ENCODE results near the gene AP4E1.
"Not testable (repeated sequence)": the region's sequence is repeated elsewhere in the genome, so short reads cannot be mapped to it uniquely, and the experiment has no call there.

The AP4E1 gene

GRCh38 chr15:50908209-50909009 is at the start of gene AP4E1:
Gene AP4E1 (plus strand): TSS chr15:50908683. CDS start chr15:50908779, 96 bp downstream.
- H3K9ac ChIP-seq (ENCODE audit: low read length), result peak within 1 kb of the TSS; percentile 93
- H3K9me3 ChIP-seq (ENCODE audit: control insufficient read depth, low read depth, low read length), result no peaks in the 10 kb centered on the region
- H3K27ac ChIP-seq (ENCODE audit: low read length), result peak within 1 kb of the TSS; percentile 9
- peaks cover 4% of the 10 kb centered on the region for H3K4me1 ChIP-seq (ENCODE audit: control insufficient read depth, low read depth, low read length)
- H3K36me3 ChIP-seq (ENCODE audit: control insufficient read depth, low read depth, low read length), result peaks cover 3% of the 10 kb centered on the region
- peak within 1 kb of the TSS; percentile 90 for H3K4me3 ChIP-seq (ENCODE audit: low read length)
- peaks cover 4% of the 10 kb centered on the region for H3K27me3 ChIP-seq (ENCODE audit: control insufficient read depth, insufficient read depth, low read length)

DNA sequence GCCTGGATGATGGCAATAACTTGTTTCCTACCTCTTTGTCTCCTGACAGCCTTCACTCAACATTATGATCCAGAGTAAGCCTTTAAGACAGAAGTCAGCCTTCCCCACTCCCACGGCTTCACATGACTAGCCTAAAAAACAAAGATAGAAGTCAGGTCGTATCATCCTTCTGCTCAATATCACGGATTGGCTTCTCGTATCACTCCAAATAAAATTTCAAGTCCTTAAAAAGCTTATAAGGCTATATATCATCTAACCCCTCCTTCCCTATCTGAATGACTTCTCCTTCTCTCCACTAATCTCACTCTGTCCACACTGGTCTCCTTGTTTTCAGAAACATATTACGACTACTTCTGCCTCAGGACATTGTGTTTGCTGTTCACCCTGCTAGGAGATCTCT is 47.7 kb upstream of the AP4E1 start:
- Histone ChIP-seq H3K9ac (ENCODE audit: low read length) (no peak overlapping the region), H3K27me3 (ENCODE audit: control insufficient read depth, insufficient read depth, low read length) (no peaks in the 10 kb centered on the region), H3K9me3 (ENCODE audit: control insufficient read depth, low read depth, low read length) (no peaks in the 10 kb centered on the region), H3K36me3 (ENCODE audit: control insufficient read depth, low read depth, low read length) (no peaks in the 10 kb centered on the region), H3K4me3 (ENCODE audit: low read length) (no peak overlapping the region), H3K4me1 (ENCODE audit: control insufficient read depth, low read depth, low read length) (no peaks in the 10 kb centered on the region), H3K27ac (ENCODE audit: low read length) (no peak overlapping the region)

DNA sequence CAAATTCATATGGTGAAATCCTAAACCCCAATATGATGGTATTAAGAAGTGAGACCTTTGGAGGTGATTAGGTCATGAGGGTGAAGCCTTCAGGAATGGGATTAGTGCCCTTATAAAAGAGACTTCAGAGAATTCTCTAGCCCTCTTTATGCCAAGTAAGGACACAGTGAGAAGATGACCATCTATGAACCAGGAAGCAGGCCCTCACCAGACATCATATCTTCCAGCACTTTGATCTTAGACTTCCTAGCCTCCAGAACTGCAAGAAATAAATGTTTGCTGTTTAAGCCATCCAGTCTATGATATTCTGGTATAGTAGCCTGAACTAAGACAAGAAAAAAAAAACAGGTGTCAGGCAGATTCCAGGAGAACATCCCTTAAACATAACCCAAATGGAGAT is 45.9 kb upstream of the AP4E1 start:
- no peaks in the 10 kb centered on the region for H3K9me3 ChIP-seq (ENCODE audit: control insufficient read depth, low read depth, low read length)
- no peak overlapping the region for H3K4me3 ChIP-seq (ENCODE audit: low read length)
- H3K27ac ChIP-seq (ENCODE audit: low read length), result no peak overlapping the region
- no peaks in the 10 kb centered on the region for H3K36me3 ChIP-seq (ENCODE audit: control insufficient read depth, low read depth, low read length)
- H3K4me1 ChIP-seq (ENCODE audit: control insufficient read depth, low read depth, low read length), result no peaks in the 10 kb centered on the region
- H3K27me3 ChIP-seq (ENCODE audit: control insufficient read depth, insufficient read depth, low read length), result no peaks in the 10 kb centered on the region
- H3K9ac ChIP-seq (ENCODE audit: low read length), result no peak overlapping the region

GRCh38 chr15:50864873-50865272 is 43.6 kb upstream of the AP4E1 start:
- H3K36me3 ChIP-seq (ENCODE audit: control insufficient read depth, low read depth, low read length), result no peaks in the 10 kb centered on the region
- no peaks in the 10 kb centered on the region for H3K27me3 ChIP-seq (ENCODE audit: control insufficient read depth, insufficient read depth, low read length)
- no peaks in the 10 kb centered on the region for H3K4me1 ChIP-seq (ENCODE audit: control insufficient read depth, low read depth, low read length)
- no peak overlapping the region for H3K9ac ChIP-seq (ENCODE audit: low read length)
- no peak overlapping the region for H3K27ac ChIP-seq (ENCODE audit: low read length)
- no peak overlapping the region for H3K4me3 ChIP-seq (ENCODE audit: low read length)
- H3K9me3 ChIP-seq (ENCODE audit: control insufficient read depth, low read depth, low read length), result no peaks in the 10 kb centered on the region

- Histone ChIP-seq H3K9me3 (ENCODE audit: control insufficient read depth, low read depth, low read length) (no peaks in the 10 kb centered on the region), H3K4me3 (ENCODE audit: low read length) (no peak overlapping the region), H3K27me3 (ENCODE audit: control insufficient read depth, insufficient read depth, low read length) (no peaks in the 10 kb centered on the region), H3K27ac (ENCODE audit: low read length) (no peak overlapping the region), H3K9ac (ENCODE audit: low read length) (no peak overlapping the region), H3K36me3 (ENCODE audit: control insufficient read depth, low read depth, low read length) (no peaks in the 10 kb centered on the region), H3K4me1 (ENCODE audit: control insufficient read depth, low read depth, low read length) (no peaks in the 10 kb centered on the region)
Observed at GRCh38 chr15:50865515-50866353, 42.7 kb upstream of the AP4E1 start.

GRCh38 chr15:50871832-50872231 is 36.7 kb upstream of the AP4E1 start:
- Histone ChIP-seq H3K27me3 (ENCODE audit: control insufficient read depth, insufficient read depth, low read length) (no peaks in the 10 kb centered on the region), H3K9me3 (ENCODE audit: control insufficient read depth, low read depth, low read length) (no peaks in the 10 kb centered on the region), H3K36me3 (ENCODE audit: control insufficient read depth, low read depth, low read length) (no peaks in the 10 kb centered on the region), H3K4me1 (ENCODE audit: control insufficient read depth, low read depth, low read length) (no peaks in the 10 kb centered on the region), H3K27ac (ENCODE audit: low read length) (no peak overlapping the region), H3K4me3 (ENCODE audit: low read length) (no peak overlapping the region), H3K9ac (ENCODE audit: low read length) (no peak overlapping the region)

DNA sequence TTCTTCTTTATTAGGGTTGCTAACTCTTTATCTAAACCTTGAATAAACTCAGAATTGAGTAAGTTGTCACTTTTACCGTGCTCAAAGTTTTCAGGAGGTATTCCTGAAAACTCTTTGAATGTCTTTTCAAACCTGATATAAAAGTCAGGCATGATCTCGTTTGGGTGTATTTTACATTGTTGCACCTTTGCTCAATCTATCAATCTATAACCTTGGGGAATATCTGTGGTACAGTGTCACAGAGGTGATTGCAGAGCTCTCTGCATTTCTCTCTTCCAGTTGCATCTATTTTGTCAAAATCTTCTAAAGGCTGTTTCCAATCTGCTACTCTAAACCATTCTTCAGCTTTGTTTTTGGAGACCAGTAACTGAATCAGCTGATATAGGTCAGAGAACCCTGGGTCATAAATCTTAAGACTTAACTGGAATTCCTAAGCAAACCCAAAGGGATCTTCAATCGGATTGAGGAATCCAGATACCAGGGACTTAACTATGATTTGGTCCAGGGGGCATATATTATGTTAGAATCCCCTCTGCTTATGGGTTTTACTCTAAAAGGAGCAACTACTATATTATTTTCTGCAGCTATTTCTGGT is 35.6 kb upstream of the AP4E1 start:
- H3K4me3 ChIP-seq (ENCODE audit: low read length), result no peak overlapping the region
- no peaks in the 10 kb centered on the region for H3K9me3 ChIP-seq (ENCODE audit: control insufficient read depth, low read depth, low read length)
- H3K27ac ChIP-seq (ENCODE audit: low read length), result no peak overlapping the region
- H3K27me3 ChIP-seq (ENCODE audit: control insufficient read depth, insufficient read depth, low read length), result no peaks in the 10 kb centered on the region
- no peak overlapping the region for H3K9ac ChIP-seq (ENCODE audit: low read length)
- H3K36me3 ChIP-seq (ENCODE audit: control insufficient read depth, low read depth, low read length), result no peaks in the 10 kb centered on the region
- H3K4me1 ChIP-seq (ENCODE audit: control insufficient read depth, low read depth, low read length), result no peaks in the 10 kb centered on the region

DNA sequence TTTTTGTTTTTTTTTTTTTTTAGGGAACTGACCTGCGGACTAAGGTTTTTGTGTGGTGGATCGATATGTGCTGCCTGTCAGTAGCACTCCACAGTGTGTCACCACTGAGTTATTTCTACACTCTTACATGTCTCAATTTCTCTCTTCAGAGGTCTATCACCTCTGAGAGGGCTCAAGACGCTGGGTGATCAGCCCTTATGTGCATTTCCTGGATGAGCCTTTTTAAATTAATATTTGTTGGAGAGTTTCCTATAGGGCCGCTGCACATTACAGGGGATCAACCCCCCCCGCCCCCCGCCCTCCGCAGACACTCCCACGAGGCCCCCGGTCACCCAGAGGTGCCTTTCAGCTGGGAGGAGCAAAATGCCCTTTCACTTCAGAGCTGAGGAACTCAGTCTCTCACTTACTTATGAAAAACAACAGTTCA is 34.5 kb upstream of the AP4E1 start:
- Histone ChIP-seq H3K4me3 (ENCODE audit: low read length) (no peak overlapping the region), H3K9me3 (ENCODE audit: control insufficient read depth, low read depth, low read length) (no peaks in the 10 kb centered on the region), H3K27me3 (ENCODE audit: control insufficient read depth, insufficient read depth, low read length) (no peaks in the 10 kb centered on the region), H3K4me1 (ENCODE audit: control insufficient read depth, low read depth, low read length) (no peaks in the 10 kb centered on the region), H3K27ac (ENCODE audit: low read length) (no peak overlapping the region), H3K9ac (ENCODE audit: low read length) (no peak overlapping the region), H3K36me3 (ENCODE audit: control insufficient read depth, low read depth, low read length) (no peaks in the 10 kb centered on the region)

- H3K4me3 ChIP-seq (ENCODE audit: low read length); H3K36me3 ChIP-seq (ENCODE audit: control insufficient read depth, low read depth, low read length); H3K4me1 ChIP-seq (ENCODE audit: control insufficient read depth, low read depth, low read length); H3K27me3 ChIP-seq (ENCODE audit: control insufficient read depth, insufficient read depth, low read length); H3K27ac ChIP-seq (ENCODE audit: low read length); H3K9ac ChIP-seq (ENCODE audit: low read length); H3K9me3 ChIP-seq (ENCODE audit: control insufficient read depth, low read depth, low read length): not testable (repeated sequence)
Observed at GRCh38 chr15:50875238-50875637, 33.2 kb upstream of the AP4E1 start.

DNA sequence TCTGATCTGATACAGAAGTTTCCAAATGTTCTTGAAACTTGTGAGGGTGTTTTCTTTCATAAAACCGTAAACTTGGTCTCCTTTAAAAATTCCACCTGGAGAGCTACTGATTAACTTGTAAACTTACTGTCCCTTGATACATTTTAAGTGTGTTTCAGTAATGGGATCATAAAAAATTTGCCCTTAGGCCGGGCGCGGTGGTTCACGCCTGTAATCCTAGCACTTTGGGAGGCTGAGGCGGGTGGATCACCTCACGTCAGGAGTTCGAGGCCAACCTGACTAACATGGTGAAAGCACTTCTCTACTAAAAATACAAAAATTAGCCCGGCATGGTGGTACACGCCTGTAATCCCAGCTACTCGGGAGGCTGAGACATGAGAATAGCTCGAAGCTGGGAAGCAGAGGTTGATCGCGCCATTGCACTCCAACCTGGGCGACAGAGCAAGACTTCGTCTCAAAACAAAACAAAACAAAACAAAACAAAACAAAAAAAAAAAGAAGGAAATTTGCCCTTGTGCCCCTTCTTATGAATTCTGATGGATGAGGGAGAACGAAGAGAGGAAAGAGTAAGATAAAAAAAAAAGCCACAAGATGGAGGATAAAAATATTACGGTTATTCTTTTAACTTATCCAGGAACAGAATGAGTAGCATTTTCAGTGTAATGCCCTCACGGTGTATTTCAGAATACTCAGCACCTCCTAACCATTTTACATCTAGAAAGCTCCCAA is 32.1 kb upstream of the AP4E1 start:
- Histone ChIP-seq H3K27me3 (ENCODE audit: control insufficient read depth, insufficient read depth, low read length) (no peaks in the 10 kb centered on the region), H3K27ac (ENCODE audit: low read length) (no peak overlapping the region), H3K36me3 (ENCODE audit: control insufficient read depth, low read depth, low read length) (no peaks in the 10 kb centered on the region), H3K4me3 (ENCODE audit: low read length) (no peak overlapping the region), H3K4me1 (ENCODE audit: control insufficient read depth, low read depth, low read length) (no peaks in the 10 kb centered on the region), H3K9ac (ENCODE audit: low read length) (no peak overlapping the region), H3K9me3 (ENCODE audit: control insufficient read depth, low read depth, low read length) (no peaks in the 10 kb centered on the region)

DNA sequence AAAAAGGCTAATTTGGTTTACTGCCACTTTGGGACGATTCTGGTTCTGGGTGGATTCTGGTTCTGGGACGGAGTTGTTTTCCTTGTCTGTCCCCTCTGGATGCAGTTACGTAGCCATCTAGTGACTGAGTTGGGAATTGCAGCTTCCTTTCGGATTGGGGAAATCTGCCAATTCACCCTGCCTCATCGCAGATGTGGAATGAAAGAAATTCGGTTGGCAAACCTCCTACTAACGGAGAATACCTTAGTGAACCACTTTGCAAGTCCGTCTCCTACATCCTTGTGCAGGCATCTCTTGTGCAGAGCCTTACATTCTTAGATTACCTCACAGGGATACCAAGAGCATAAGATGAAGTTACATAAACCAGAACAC is 31.5 kb upstream of the AP4E1 start:
- no peak overlapping the region for H3K27ac ChIP-seq (ENCODE audit: low read length)
- no peak overlapping the region for H3K9ac ChIP-seq (ENCODE audit: low read length)
- H3K4me1 ChIP-seq (ENCODE audit: control insufficient read depth, low read depth, low read length), result no peaks in the 10 kb centered on the region
- no peaks in the 10 kb centered on the region for H3K36me3 ChIP-seq (ENCODE audit: control insufficient read depth, low read depth, low read length)
- no peaks in the 10 kb centered on the region for H3K9me3 ChIP-seq (ENCODE audit: control insufficient read depth, low read depth, low read length)
- H3K27me3 ChIP-seq (ENCODE audit: control insufficient read depth, insufficient read depth, low read length), result no peaks in the 10 kb centered on the region
- no peak overlapping the region for H3K4me3 ChIP-seq (ENCODE audit: low read length)

All from iPS-18a (cell line).